ENCODE measurements around the gene SV2B. TPM values are rescaled to one million over a fixed set of nuclear protein-coding genes. Genes with fewer than 3 reads are reported as not detected.

The SV2B gene
- total and polyA plus RNA-seq, 12 donors, result 0.16 to 7.5 (median 3.0) TPM

GRCh38 chr15:91283155-91283554, 183.1 kb downstream of the SV2B start:
- intact Hi-C loops (cut with DNase I), result no loop called here

GRCh38 chr15:91284758-91285466, 184.9 kb downstream of the SV2B start:
- TF ChIP-seq CTCF (IDR thresholded peaks at IDR 0.05) (no peak), POLR2A (IDR thresholded peaks at IDR 0.05) (no peak)
- Histone ChIP-seq H3K27ac (no peak overlapping the region), H3K4me3 (no peak overlapping the region), H3K4me1 (replicated peaks in 1 of 2) (no peaks in the 10 kb centered on the region), H3K27me3 (no peaks in the 10 kb centered on the region), H3K36me3 (replicated peaks in 1 of 2) (no peaks in the 10 kb centered on the region), H3K9me3 (replicated peaks in 1 of 3) (no peaks in the 10 kb centered on the region)
- no peak for DNase-seq
- 85 to 89% (median 88%) methylated on average over 12 to 13 of the region's 13 CpGs for WGBS, 4 donors
- intact Hi-C loops (cut with DNase I), result no loop called here

More at GRCh38 chr15:91283155-91283554, 183.1 kb downstream of the SV2B start:
- no peak for DNase-seq
- WGBS, 4 donors, result 71 to 90% (median 88%) methylated on average over 2 of the region's 2 CpGs
- no peak overlapping the region for H3K4me3 ChIP-seq
- H3K27me3 ChIP-seq, result no peaks in the 10 kb centered on the region
- TF ChIP-seq POLR2A (IDR thresholded peaks at IDR 0.05), result no peak
- TF ChIP-seq CTCF (IDR thresholded peaks at IDR 0.05), result no peak
- no peaks in the 10 kb centered on the region for H3K36me3 ChIP-seq (replicated peaks in 1 of 2)
- no peaks in the 10 kb centered on the region for H3K4me1 ChIP-seq (replicated peaks in 1 of 2)
- no peaks in the 10 kb centered on the region for H3K9me3 ChIP-seq (replicated peaks in 1 of 3)
- no peak overlapping the region for H3K27ac ChIP-seq

- Histone ChIP-seq H3K4me3 (no peak overlapping the region), H3K36me3 (replicated peaks in 1 of 2) (no peaks in the 10 kb centered on the region), H3K27ac (no peak overlapping the region), H3K9me3 (replicated peaks in 1 of 3) (no peaks in the 10 kb centered on the region), H3K4me1 (replicated peaks in 1 of 2) (no peaks in the 10 kb centered on the region), H3K27me3 (no peaks in the 10 kb centered on the region)
- no peak for DNase-seq
- intact Hi-C loops (cut with DNase I), result no loop called here
- TF ChIP-seq POLR2A (IDR thresholded peaks at IDR 0.05) (no peak), CTCF (IDR thresholded peaks at IDR 0.05) (no peak)
- WGBS, 4 donors, result 33 to 89% (median 57%) methylated on average over 1 of the region's 1 CpG
These were observed 189.3 kb downstream of the SV2B start for GRCh38 chr15:91289324-91289723.

DNA sequence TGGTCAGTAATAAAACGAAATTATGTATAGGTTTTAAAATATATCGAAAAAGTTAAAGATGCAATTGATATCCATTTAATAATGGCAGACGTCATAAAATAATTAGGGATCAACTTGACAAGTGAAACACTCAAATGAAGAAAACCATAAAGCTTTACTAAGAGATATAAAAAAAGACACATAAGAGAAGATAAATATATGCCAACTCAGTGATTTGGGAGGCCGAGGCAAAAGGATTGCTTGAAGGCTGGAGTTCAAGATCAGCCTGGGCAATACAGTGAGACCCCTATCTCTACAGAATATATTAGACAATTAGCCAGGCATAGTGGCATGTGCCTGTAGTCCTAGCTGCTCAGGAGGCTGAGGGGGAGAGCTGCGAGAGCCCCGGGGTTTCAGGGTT, 190.5 kb downstream of the SV2B start:
- no peak overlapping the region for H3K4me3 ChIP-seq
- no peaks in the 10 kb centered on the region for H3K9me3 ChIP-seq (replicated peaks in 1 of 3)
- 88 to 94% (median 93%) methylated on average over 6 of the region's 6 CpGs for WGBS, 4 donors
- no peaks in the 10 kb centered on the region for H3K36me3 ChIP-seq (replicated peaks in 1 of 2)
- H3K27me3 ChIP-seq, result no peaks in the 10 kb centered on the region
- TF ChIP-seq CTCF (IDR thresholded peaks at IDR 0.05) (no peak), POLR2A (IDR thresholded peaks at IDR 0.05) (no peak)
- intact Hi-C loops (cut with DNase I), result no loop called here
- no peaks in the 10 kb centered on the region for H3K4me1 ChIP-seq (replicated peaks in 1 of 2)
- no peak for DNase-seq
- H3K27ac ChIP-seq, result no peak overlapping the region

Data from adrenal gland (tissue), 12 donors.